AG04450 (cell line): ENCODE measurements around the gene RANBP9. TPM values are rescaled to one million over a fixed set of nuclear protein-coding genes. Genes with fewer than 3 reads are reported as not detected.

Source experiments
- CTCF ChIA-PET: fragments of 300-600, 350-600 bp; formaldehyde crosslinking; extraction: SDS; loops from one replicate; lab custom pipeline; 2022; ENCODE audit warnings: antibody characterized with exemption, inconsistent platforms; lab: Charles Lee
- POLR2A ChIA-PET: fragments of 350-600 bp; formaldehyde crosslinking; extraction: SDS; loops from one replicate; lab custom pipeline; 2021; ENCODE audit warnings: antibody characterized with exemption, inconsistent platforms; lab: Yijun Ruan, JAX
- DNase-seq: peaks from one replicate; pipeline ENCODE4 v3.0.0-alpha.2; 2011; ENCODE audit warnings: low read depth, low spot score
- H3K27ac ChIP-seq: one replicate; pipeline ENCODE4 v1.5.1; 2012; ENCODE audit warnings: low read depth, low read length, control low read depth
- H3K27me3 ChIP-seq: one replicate; pipeline ENCODE4 v1.6.0; 2012; ENCODE audit warnings: low read length; ENCODE audit not compliant: control insufficient read depth, insufficient read depth
- H3K4me3 ChIP-seq: 2 replicates; pipeline ENCODE4 v1.5.1; 2011; ENCODE audit warnings: mild to moderate bottlenecking, low read depth, low read length, control low read depth
- H3K9me3 ChIP-seq: 2 replicates; pipeline ENCODE4 v1.5.1; 2012; ENCODE audit warnings: low read length; ENCODE audit not compliant: control insufficient read depth, insufficient read depth
- polyA plus RNA-seq: library from polyadenylated mRNA; depleted of rRNA; stranded (reverse); fragments of >200 nt; gene quantifications from 2 replicates; pipeline ENCODE4 v1.2.3, GENCODE V29; 2011
- TF ChIP-seq, protein P1 (sequence below): IDR thresholded peaks from 2 replicates; pipeline ENCODE4 v1.5.1; 2011; ENCODE audit warnings: low read depth, low read length, control low read depth, inconsistent platforms

Gene RANBP9
- polyA plus RNA-seq, 1 experiment, result 37.7 TPM

GRCh38 chr6:13663986-13664385 is 47.6 kb downstream of the RANBP9 start:
- POLR2A ChIA-PET, result interaction anchor here (0.8 to 0.9 kb wide), 2 partner anchors 32 to 49 kb away, joined by 3 read pairs; partner anchors contain the start of gene NOL7
- H3K27ac ChIP-seq, result no peak overlapping the region
- TF ChIP-seq, protein P1, sequence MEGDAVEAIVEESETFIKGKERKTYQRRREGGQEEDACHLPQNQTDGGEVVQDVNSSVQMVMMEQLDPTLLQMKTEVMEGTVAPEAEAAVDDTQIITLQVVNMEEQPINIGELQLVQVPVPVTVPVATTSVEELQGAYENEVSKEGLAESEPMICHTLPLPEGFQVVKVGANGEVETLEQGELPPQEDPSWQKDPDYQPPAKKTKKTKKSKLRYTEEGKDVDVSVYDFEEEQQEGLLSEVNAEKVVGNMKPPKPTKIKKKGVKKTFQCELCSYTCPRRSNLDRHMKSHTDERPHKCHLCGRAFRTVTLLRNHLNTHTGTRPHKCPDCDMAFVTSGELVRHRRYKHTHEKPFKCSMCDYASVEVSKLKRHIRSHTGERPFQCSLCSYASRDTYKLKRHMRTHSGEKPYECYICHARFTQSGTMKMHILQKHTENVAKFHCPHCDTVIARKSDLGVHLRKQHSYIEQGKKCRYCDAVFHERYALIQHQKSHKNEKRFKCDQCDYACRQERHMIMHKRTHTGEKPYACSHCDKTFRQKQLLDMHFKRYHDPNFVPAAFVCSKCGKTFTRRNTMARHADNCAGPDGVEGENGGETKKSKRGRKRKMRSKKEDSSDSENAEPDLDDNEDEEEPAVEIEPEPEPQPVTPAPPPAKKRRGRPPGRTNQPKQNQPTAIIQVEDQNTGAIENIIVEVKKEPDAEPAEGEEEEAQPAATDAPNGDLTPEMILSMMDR, result no peak
- H3K27me3 ChIP-seq, result no peaks in the 10 kb centered on the region
- DNase-seq, result no peak
- no peaks in the 10 kb centered on the region for H3K9me3 ChIP-seq
- H3K4me3 ChIP-seq, result no peak overlapping the region
- CTCF ChIA-PET, result no interaction called here

DNA sequence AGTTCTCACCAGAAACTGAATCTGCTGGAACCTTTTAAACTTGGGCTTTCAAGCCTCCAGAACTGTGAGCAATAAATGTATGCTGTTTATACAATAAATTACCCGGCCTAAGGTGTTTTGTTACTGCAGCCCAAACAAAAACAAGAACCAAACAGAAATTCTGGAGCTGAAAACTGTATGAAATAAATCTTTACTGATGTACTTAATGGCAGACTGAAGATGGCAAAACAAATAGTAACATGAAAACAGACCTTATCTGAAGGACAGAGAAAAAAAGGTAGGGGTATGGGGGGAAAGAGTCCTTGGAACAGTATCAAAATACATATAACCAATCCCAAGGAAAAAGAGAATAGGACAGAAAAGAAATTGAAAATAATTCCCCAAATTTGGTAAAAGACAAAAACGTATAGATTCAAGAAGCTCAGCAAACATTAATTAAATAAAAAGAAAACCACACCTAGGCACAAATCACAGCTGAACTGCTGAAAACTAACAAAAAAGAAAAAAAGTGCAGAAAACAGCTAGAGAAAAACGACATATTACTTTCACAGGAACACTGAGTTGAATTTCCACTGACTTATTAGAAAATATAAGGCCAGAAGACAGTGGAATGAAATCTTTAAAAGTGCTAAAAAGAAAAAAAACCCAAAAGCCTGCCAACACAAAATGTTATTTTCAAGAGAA is 48.8 kb downstream of the RANBP9 start:
- no peak for DNase-seq
- no peak overlapping the region for H3K4me3 ChIP-seq
- POLR2A ChIA-PET, result no interaction called here
- CTCF ChIA-PET, result no interaction called here
- no peaks in the 10 kb centered on the region for H3K9me3 ChIP-seq
- no peaks in the 10 kb centered on the region for H3K27me3 ChIP-seq
- no peak overlapping the region for H3K27ac ChIP-seq
- TF ChIP-seq, protein P1, result no peak

- POLR2A ChIA-PET, result no interaction called here
Measured at GRCh38 chr6:13661647-13662046, 50.0 kb downstream of the RANBP9 start.

GRCh38 chr6:13660893-13661292 is 50.7 kb downstream of the RANBP9 start:
- CTCF ChIA-PET, result interaction anchor here (0.6 to 1.0 kb wide), 2 partner anchors 34 to 326 kb away, joined by 3 to 4 read pairs; no protein-coding TSS in a partner anchor
- H3K27me3 ChIP-seq, result no peaks in the 10 kb centered on the region
- no peak overlapping the region for H3K27ac ChIP-seq
- TF ChIP-seq, protein P1, result no peak
- no peak overlapping the region for H3K4me3 ChIP-seq
- no peak for DNase-seq
- H3K9me3 ChIP-seq, result no peaks in the 10 kb centered on the region
- POLR2A ChIA-PET, result no interaction called here

More at GRCh38 chr6:13661647-13662046, 50.0 kb downstream of the RANBP9 start:
- CTCF ChIA-PET, result no interaction called here
- H3K27ac ChIP-seq, result no peak overlapping the region
- TF ChIP-seq, protein P1, result no peak
- DNase-seq, result no peak
- no peak overlapping the region for H3K4me3 ChIP-seq
- no peaks in the 10 kb centered on the region for H3K9me3 ChIP-seq
- H3K27me3 ChIP-seq, result no peaks in the 10 kb centered on the region

DNA sequence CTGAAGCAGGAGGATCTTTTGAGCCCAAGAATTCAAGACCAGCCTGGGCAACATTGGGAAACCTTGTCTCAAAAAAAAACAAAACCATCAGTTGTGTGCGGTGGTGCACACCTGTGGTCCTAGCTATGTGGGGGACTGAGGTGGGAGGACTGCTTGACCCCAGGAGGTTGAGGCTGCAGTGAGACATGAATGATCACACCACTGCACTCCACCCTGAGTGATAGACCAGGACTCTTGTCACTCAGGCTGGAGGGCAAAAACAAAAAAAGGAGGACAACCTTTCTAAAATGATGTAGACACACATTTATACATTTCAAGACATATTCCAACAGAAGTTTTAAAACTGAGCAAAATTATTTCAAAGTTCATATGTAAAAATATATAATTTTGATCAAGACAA is 51.4 kb downstream of the RANBP9 start:
- no peak for DNase-seq
- Histone ChIP-seq H3K27ac (no peak overlapping the region), H3K4me3 (no peak overlapping the region), H3K27me3 (no peaks in the 10 kb centered on the region), H3K9me3 (no peaks in the 10 kb centered on the region)
- ChIA-PET CTCF (interaction anchor here (0.6 to 1.0 kb wide), 3 partner anchors 11 to 325 kb away, joined by 3 to 4 read pairs (median 3); no protein-coding TSS in a partner anchor), POLR2A (no interaction called here)
- TF ChIP-seq, protein P1, result no peak
